SK-N-SH (cell line): ENCODE results near the gene ZNF185. TPM values are rescaled to one million over a fixed set of nuclear protein-coding genes. Genes with fewer than 3 reads are reported as not detected.

Source experiments
- CTCF ChIA-PET: fragments of 300-600, 350-600 bp; formaldehyde crosslinking; extraction: SDS; loops from one replicate; lab custom pipeline; 2021; lab: Yijun Ruan, JAX
- POLR2A ChIA-PET: fragments of 350-600 bp; sonication (Branson Sonifier 250); formaldehyde crosslinking; extraction: SDS; loops from one replicate; lab custom pipeline; 2020; ENCODE audit warnings: antibody characterized with exemption, inconsistent platforms; lab: Yijun Ruan, JAX
- DNase-seq: peaks from one replicate; pipeline ENCODE4 v3.0.0; 2012
- H2AFZ ChIP-seq: fragments of 200-600 bp; sonication (generic); 2 replicates; pipeline ENCODE4 v1.8.1; 2016; ENCODE audit warnings: antibody characterized with exemption, mild to moderate bottlenecking, low read depth
- H3F3A ChIP-seq: fragments of 200-600 bp; sonication (generic); replicated peaks from 2 replicates; pipeline ENCODE3; 2016; ENCODE audit warnings: antibody characterized with exemption, mild to moderate bottlenecking; ENCODE audit not compliant: insufficient read depth
- H3K27ac ChIP-seq, 2 experiments: fragments of 200-500 bp in 1 of 2; fragments of 200-600 bp in 1 of 2; sonication (Bioruptor generic) in 1 of 2; sonication (generic), shearing (Covaris generic) in 1 of 2; 2 replicates each; pipeline versions ENCODE4 v1.5.1 to v1.6.1; 2014 to 2016; ENCODE audit warnings: low read depth in 2 of 2, inconsistent platforms in 1 of 2, low read length in 1 of 2, mild to moderate bottlenecking in 1 of 2, mixed read lengths in 1 of 2
- H3K27me3 ChIP-seq: fragments of 200-600 bp; sonication (generic), shearing (Covaris generic); 2 replicates; pipeline ENCODE4 v1.6.1; 2016; ENCODE audit warnings: mixed run types; ENCODE audit not compliant: insufficient read depth
- H3K36me3 ChIP-seq, 2 experiments: fragments of 200-500 bp in 1 of 2; fragments of 200-600 bp in 1 of 2; sonication (Bioruptor generic) in 1 of 2; sonication (generic) in 1 of 2; replicated peaks in 1 of 2; 2 replicates each; pipeline versions ENCODE3 to v1.5.1; 2014 to 2016; ENCODE audit warnings: low read length in 1 of 2, mild to moderate bottlenecking in 1 of 2; ENCODE audit not compliant: insufficient read depth in 2 of 2, control insufficient read depth in 1 of 2
- H3K4me1 ChIP-seq, 2 experiments: fragments of 200-500 bp in 1 of 2; fragments of 200-600 bp in 1 of 2; sonication (Bioruptor generic) in 1 of 2; sonication (generic), shearing (Covaris generic) in 1 of 2; 2 replicates each; pipeline versions ENCODE4 v1.5.1 to v1.6.1; 2014 to 2016; ENCODE audit warnings: low read depth in 1 of 2, low read length in 1 of 2, mixed run types in 1 of 2; ENCODE audit not compliant: insufficient read depth in 2 of 2, control insufficient read depth in 1 of 2
- H3K4me2 ChIP-seq: fragments of 200-600 bp; sonication (generic), shearing (Covaris generic); 2 replicates; pipeline ENCODE4 v1.6.1; 2017; ENCODE audit warnings: mixed run types
- H3K4me3 ChIP-seq, 2 experiments: fragments of 200-500 bp in 1 of 2; fragments of 200-600 bp in 1 of 2; sonication (Bioruptor generic) in 1 of 2; sonication (generic), shearing (Covaris generic) in 1 of 2; 2 replicates each; pipeline versions ENCODE4 v1.5.1 to v1.8.1; 2014 to 2016; ENCODE audit warnings: low read depth in 2 of 2, inconsistent platforms in 1 of 2, low read length in 1 of 2, mild to moderate bottlenecking in 1 of 2, mixed read lengths in 1 of 2, moderate library complexity in 1 of 2
- H3K79me2 ChIP-seq: fragments of 200-600 bp; sonication (generic); 2 replicates; pipeline ENCODE4 v1.8.1; 2017; ENCODE audit warnings: mild to moderate bottlenecking; ENCODE audit not compliant: insufficient read depth
- H3K9ac ChIP-seq: fragments of 200-600 bp; sonication (generic); 2 replicates; pipeline ENCODE4 v1.6.1; 2017; ENCODE audit warnings: mixed run types
- H3K9me2 ChIP-seq: fragments of 200-600 bp; sonication (generic); 2 replicates; pipeline ENCODE4 v1.6.1; 2017; ENCODE audit warnings: mixed run types
- H3K9me3 ChIP-seq: fragments of 200-600 bp; sonication (generic); 2 replicates; pipeline ENCODE4 v1.6.1; 2017; ENCODE audit warnings: mixed run types, mild to moderate bottlenecking, moderate library complexity
- H4K20me1 ChIP-seq: fragments of 200-600 bp; sonication (generic); 2 replicates; pipeline ENCODE4 v1.6.1; 2017; ENCODE audit warnings: mild to moderate bottlenecking, mixed run types; ENCODE audit not compliant: insufficient read depth
- CHD2 ChIP-seq: fragments of 150-350 bp; IDR thresholded peaks from 2 replicates; pipeline ENCODE4 v1.6.1; 2018; ENCODE audit warnings: low read length; ENCODE audit not compliant: partially characterized antibody
- CTCF ChIP-seq: fragments of 200-600 bp; sonication (generic); IDR thresholded peaks from 2 replicates; pipeline ENCODE4 v1.6.1; 2017; ENCODE audit warnings: antibody characterized with exemption, mild to moderate bottlenecking, moderate library complexity
- ELF1 ChIP-seq: IDR thresholded peaks from 2 replicates; pipeline ENCODE4 v1.4.0; 2012
- EP300 ChIP-seq, 2 experiments: IDR thresholded peaks; 2 replicates each; pipeline versions ENCODE4 v1.4.0 to v1.6.1; 2012; ENCODE audit warnings: borderline replicate concordance in 1 of 2, low read depth in 1 of 2, low read length in 1 of 2
- EZH2phosphoT487 ChIP-seq: fragments of 200-600 bp; sonication (generic); IDR thresholded peaks from 2 replicates; pipeline ENCODE4 v1.6.1; 2017; ENCODE audit warnings: low read depth, mixed run types, mild to moderate bottlenecking, antibody characterized with exemption, moderate library complexity, borderline replicate concordance
- FOSL2 ChIP-seq: IDR thresholded peaks from 2 replicates; pipeline ENCODE4 v1.4.0; 2012; ENCODE audit warnings: low read depth, mild to moderate bottlenecking, moderate library complexity, borderline replicate concordance
- FOXJ3 ChIP-seq: sonication (generic); formaldehyde crosslinking; IDR thresholded peaks from 2 replicates; pipeline ENCODE4 v1.5.1; 2020; ENCODE audit warnings: mild to moderate bottlenecking, missing genetic modification reagents
- FOXM1 ChIP-seq: IDR thresholded peaks from 2 replicates; pipeline ENCODE4 v1.4.0; 2012; ENCODE audit warnings: low read depth, mild to moderate bottlenecking
- MAX ChIP-seq: IDR thresholded peaks from 2 replicates; pipeline ENCODE4 v1.4.0; 2012; ENCODE audit warnings: low read depth
- MEF2A ChIP-seq: IDR thresholded peaks from 2 replicates; pipeline ENCODE4 v1.4.0; 2012; ENCODE audit warnings: low read depth, borderline replicate concordance
- MXI1 ChIP-seq: IDR thresholded peaks from 2 replicates; pipeline ENCODE4 v1.6.1; 2012; ENCODE audit warnings: mild to moderate bottlenecking, low read depth, low read length, improper control_type of control experiment
- NRF1 ChIP-seq: IDR thresholded peaks from 2 replicates; pipeline ENCODE4 v1.6.1; 2012; ENCODE audit warnings: low read depth, mild to moderate bottlenecking, low read length
- PBX3 ChIP-seq: IDR thresholded peaks from 2 replicates; pipeline ENCODE4; 2012
- RAD21 ChIP-seq: IDR thresholded peaks from 2 replicates; pipeline ENCODE4 v1.6.1; 2012; ENCODE audit warnings: mild to moderate bottlenecking, low read length
- RCOR1 ChIP-seq: fragments of 150-350 bp; IDR thresholded peaks from 2 replicates; pipeline ENCODE4 v1.6.1; 2017; ENCODE audit warnings: antibody characterized with exemption, low read length
- RXRA ChIP-seq: IDR thresholded peaks from 2 replicates; pipeline ENCODE4 v1.4.0; 2012; ENCODE audit warnings: low read depth, mild to moderate bottlenecking, borderline replicate concordance
- SMC3 ChIP-seq: IDR thresholded peaks from 2 replicates; pipeline ENCODE4 v1.6.1; 2012; ENCODE audit warnings: low read depth, low read length, improper control_type of control experiment
- TAF1 ChIP-seq: IDR thresholded peaks from 2 replicates; pipeline ENCODE4 v1.6.1; 2012; ENCODE audit warnings: low read depth, mild to moderate bottlenecking, low read length, moderate library complexity, borderline replicate concordance
- TCF12 ChIP-seq: IDR thresholded peaks from 2 replicates; pipeline ENCODE4 v1.4.0; 2012
- TEAD4 ChIP-seq: IDR thresholded peaks from 2 replicates; pipeline ENCODE4 v1.4.0; 2012; ENCODE audit warnings: mild to moderate bottlenecking, borderline replicate concordance; ENCODE audit not compliant: insufficient read depth
- USF1 ChIP-seq: IDR thresholded peaks from 2 replicates; pipeline ENCODE4 v1.4.0; 2012; ENCODE audit warnings: low read depth, borderline replicate concordance
- YY1 ChIP-seq: IDR thresholded peaks from 2 replicates; pipeline ENCODE4 v1.4.0; 2012; ENCODE audit warnings: low read depth, mild to moderate bottlenecking
- WGBS: methylation state at CpG from one replicate; pipeline ENCODE4 v1.1.6; 2017; ENCODE audit warnings: low lambda C conversion rate; 5-methylcytosine and 5-hydroxymethylcytosine counted together
- polyA plus RNA-seq, 3 experiments: library from polyadenylated mRNA; depleted of rRNA; stranded (reverse); fragments of >200 nt; gene quantifications; 2 replicates each; pipeline ENCODE4 v1.2.3, GENCODE V29; 2012

The ZNF185 gene
- polyA plus RNA-seq, 1 of the 3 experiments (the other 2 are of a cell fraction): 10.3 TPM

GRCh38 chrX:152881289-152881688 is 16.6 kb upstream of the ZNF185 start:
- POLR2A ChIA-PET: no interaction called here
- H3K4me2 ChIP-seq: no peak overlapping the region
- H3K9me3 ChIP-seq: no peaks in the 10 kb centered on the region
- no peaks in the 10 kb centered on the region for H3K4me1 ChIP-seq
- no peaks in the 10 kb centered on the region for H4K20me1 ChIP-seq
- CTCF ChIA-PET: no interaction called here
- no peak overlapping the region for H3K4me3 ChIP-seq
- no peaks in the 10 kb centered on the region for H3K36me3 ChIP-seq
- no peaks in the 10 kb centered on the region for H3F3A ChIP-seq
- no peak overlapping the region for H3K9ac ChIP-seq
- no peak for TF ChIP-seq MAX
- TF ChIP-seq TCF12: no peak
- TF ChIP-seq RAD21: no peak
- no peak for TF ChIP-seq SMC3
- no peak for TF ChIP-seq EP300 (IDR thresholded peaks at IDR 0.05; ENCODE audit: borderline replicate concordance in 1 of 2, low read depth in 1 of 2, low read length in 1 of 2)
- TF ChIP-seq ELF1: no peak
- TF ChIP-seq TEAD4: no peak
- no peak for TF ChIP-seq CHD2
- no peak for TF ChIP-seq MEF2A
- no peak for TF ChIP-seq EZH2phosphoT487
- no peak for TF ChIP-seq RCOR1
- no peak for TF ChIP-seq YY1
- H3K79me2 ChIP-seq: no peaks in the 10 kb centered on the region
- no peak overlapping the region for H2AFZ ChIP-seq
- H3K27ac ChIP-seq: no peak overlapping the region
- no peak for DNase-seq
- WGBS: 27% methylated on average over 2 of the region's 2 CpGs
- peaks cover 63% of the 10 kb centered on the region; the same call in 1 of the 2 replicates for H3K27me3 ChIP-seq
- H3K9me2 ChIP-seq: no peaks in the 10 kb centered on the region

- no peak overlapping the region for H3K4me2 ChIP-seq
- H3K4me1 ChIP-seq: no peaks in the 10 kb centered on the region
- no peak overlapping the region for H3K27ac ChIP-seq
- no peak overlapping the region for H3K4me3 ChIP-seq
- no peaks in the 10 kb centered on the region for H3K9me2 ChIP-seq
- H4K20me1 ChIP-seq: no peaks in the 10 kb centered on the region
- CTCF ChIA-PET: interaction anchor here (0.9 to 1.5 kb wide), 2 partner anchors 9 to 29 kb away, joined by 3 to 4 read pairs; no protein-coding TSS in a partner anchor
- H3K9me3 ChIP-seq: no peaks in the 10 kb centered on the region
- 11% methylated on average over 6 of the region's 6 CpGs for WGBS
- no peak for DNase-seq
- peaks cover 59% of the 10 kb centered on the region; the same call in 1 of the 2 replicates for H3K27me3 ChIP-seq
- H3K9ac ChIP-seq: no peak overlapping the region
- no peaks in the 10 kb centered on the region for H3K36me3 ChIP-seq
- POLR2A ChIA-PET: no interaction called here
- H2AFZ ChIP-seq: no peak overlapping the region
- H3K79me2 ChIP-seq: no peaks in the 10 kb centered on the region
- TF ChIP-seq FOXM1 (no peak), NRF1 (no peak), FOSL2 (no peak), TEAD4 (no peak), MXI1 (no peak), CTCF (no peak), MEF2A (no peak), TCF12 (no peak), USF1 (no peak), FOXJ3 (CRISPR knock-in tag) (no peak), RXRA (no peak), PBX3 (no peak), TAF1 (no peak), YY1 (no peak), ELF1 (no peak)
- no peaks in the 10 kb centered on the region for H3F3A ChIP-seq
Observed at GRCh38 chrX:152884171-152884570, 13.7 kb upstream of the ZNF185 start.
